Measurements from ENCODE around the gene CIT. TPM values are rescaled to one million over a fixed set of nuclear protein-coding genes. Genes with fewer than 3 reads are reported as not detected.

CIT gene
- total and polyA plus RNA-seq, 2 donors (not counting 3 experiments of a cell fraction or from before 2014, with no cell fraction given), result 13.3 to 61.8 TPM

DNA sequence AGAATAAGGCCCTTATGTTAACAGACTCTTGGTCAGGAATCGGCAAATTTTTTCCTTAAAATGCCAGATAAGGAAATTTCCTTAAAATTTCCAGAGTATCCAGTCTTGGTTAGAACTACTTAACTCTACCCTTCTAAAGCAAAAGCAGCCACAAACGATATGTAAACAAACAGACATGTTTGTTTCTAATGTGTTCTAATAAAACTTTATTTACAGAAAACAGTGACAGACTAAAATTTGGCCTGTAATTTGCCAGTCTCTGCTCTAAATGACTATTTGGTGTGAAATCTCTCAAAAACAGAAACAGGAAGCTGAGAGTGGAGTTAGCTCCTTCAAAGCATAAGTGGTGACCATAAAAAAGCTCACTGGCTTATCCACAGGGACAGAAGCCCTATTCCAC lies 131.0 kb downstream of the CIT start:
- peaks cover 0 to 9% of the 10 kb centered on the region in 2 experiments for H3K36me3 ChIP-seq (ENCODE audit: control insufficient read depth in 2 of 2, extremely low read depth in 1 of 2, insufficient read depth in 2 of 2, low read length in 2 of 2)
- ChIA-PET CTCF (interaction anchor here (1.3 kb wide), 1 partner anchor 51 kb away, joined by 5 read pairs; no protein-coding TSS in a partner anchor), POLR2A (no interaction called here)
- no peaks in the 10 kb centered on the region for H3K79me2 ChIP-seq (ENCODE audit: control insufficient read depth, insufficient read depth, low read length)
- H3K4me3 ChIP-seq (replicated peaks in 1 of 3; ENCODE audit: insufficient read depth in 1 of 3, low read depth in 1 of 3, low read length in 3 of 3), result no peak overlapping the region
- no peaks in the 10 kb centered on the region for H3K4me1 ChIP-seq (ENCODE audit: control insufficient read depth, extremely low read depth, insufficient read depth, low read length)
- TF ChIP-seq JUN (IDR thresholded peaks at IDR 0.05; ENCODE audit: borderline replicate concordance, insufficient read depth, insufficient read length, low read depth) (no peak), GATA2 (IDR thresholded peaks at IDR 0.05; ENCODE audit: insufficient read depth, insufficient read length, low read depth, low read length) (no peak), EZH2 (IDR thresholded peaks at IDR 0.05; ENCODE audit: borderline replicate concordance, low read depth, low read length, severe bottlenecking) (no peak), POLR2A (IDR thresholded peaks at IDR 0.05; ENCODE audit: low read depth, low read length) (no peak), POLR2AphosphoS5 (IDR thresholded peaks at IDR 0.05; ENCODE audit: insufficient read depth, low read depth, low read length) (no peak), FOS (IDR thresholded peaks at IDR 0.05; ENCODE audit: borderline replicate concordance, insufficient read depth, low read length) (no peak), MYC (IDR thresholded peaks at IDR 0.05; ENCODE audit: low read depth, low read length) (no peak)
- TF ChIP-seq, protein P1, sequence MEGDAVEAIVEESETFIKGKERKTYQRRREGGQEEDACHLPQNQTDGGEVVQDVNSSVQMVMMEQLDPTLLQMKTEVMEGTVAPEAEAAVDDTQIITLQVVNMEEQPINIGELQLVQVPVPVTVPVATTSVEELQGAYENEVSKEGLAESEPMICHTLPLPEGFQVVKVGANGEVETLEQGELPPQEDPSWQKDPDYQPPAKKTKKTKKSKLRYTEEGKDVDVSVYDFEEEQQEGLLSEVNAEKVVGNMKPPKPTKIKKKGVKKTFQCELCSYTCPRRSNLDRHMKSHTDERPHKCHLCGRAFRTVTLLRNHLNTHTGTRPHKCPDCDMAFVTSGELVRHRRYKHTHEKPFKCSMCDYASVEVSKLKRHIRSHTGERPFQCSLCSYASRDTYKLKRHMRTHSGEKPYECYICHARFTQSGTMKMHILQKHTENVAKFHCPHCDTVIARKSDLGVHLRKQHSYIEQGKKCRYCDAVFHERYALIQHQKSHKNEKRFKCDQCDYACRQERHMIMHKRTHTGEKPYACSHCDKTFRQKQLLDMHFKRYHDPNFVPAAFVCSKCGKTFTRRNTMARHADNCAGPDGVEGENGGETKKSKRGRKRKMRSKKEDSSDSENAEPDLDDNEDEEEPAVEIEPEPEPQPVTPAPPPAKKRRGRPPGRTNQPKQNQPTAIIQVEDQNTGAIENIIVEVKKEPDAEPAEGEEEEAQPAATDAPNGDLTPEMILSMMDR (IDR thresholded peaks at IDR 0.05; ENCODE audit: extremely low read depth in 1 of 2, insufficient read depth in 1 of 2, low read depth in 1 of 2, low read length in 2 of 2), result no peak
- TF ChIP-seq, protein P2, sequence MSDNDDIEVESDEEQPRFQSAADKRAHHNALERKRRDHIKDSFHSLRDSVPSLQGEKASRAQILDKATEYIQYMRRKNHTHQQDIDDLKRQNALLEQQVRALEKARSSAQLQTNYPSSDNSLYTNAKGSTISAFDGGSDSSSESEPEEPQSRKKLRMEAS (IDR thresholded peaks at IDR 0.05; ENCODE audit: insufficient read depth, insufficient read length), result no peak
- no peaks in the 10 kb centered on the region for H3K9me1 ChIP-seq (replicated peaks; ENCODE audit: control insufficient read depth, extremely low read depth, insufficient read depth, low read length)
- DNase-seq (ENCODE audit: low read depth, low spot score), result no peak
- no peaks in the 10 kb centered on the region for H4K20me1 ChIP-seq (replicated peaks; ENCODE audit: control insufficient read depth, extremely low read depth, insufficient read depth, low read length)
- H3K27ac ChIP-seq (ENCODE audit: insufficient read depth, low read depth, low read length), result no peak overlapping the region
- intact Hi-C loops (cut with micrococcal nuclease) (no loop called here), dilution Hi-C loops (cut with MboI; ENCODE audit: extremely low pct_ligation_motif_present, low sequenced_read_pairs) (no loop called here)
- FAIRE-seq, result no peak
- no peak overlapping the region for H2AFZ ChIP-seq (ENCODE audit: low read depth, low read length)
- no peaks in the 10 kb centered on the region for H3K27me3 ChIP-seq (ENCODE audit: control insufficient read depth in 2 of 2, insufficient read depth in 2 of 2, low read length in 2 of 2)
- no peaks in the 10 kb centered on the region for H3K9me3 ChIP-seq (replicated peaks; ENCODE audit: control insufficient read depth, insufficient read depth, low read length)
- H3K4me2 ChIP-seq (ENCODE audit: insufficient read depth, low read length), result no peak overlapping the region
- no TSS peak for BruUV-seq (replicated peaks)
- H3K9ac ChIP-seq (replicated peaks; ENCODE audit: extremely low read depth, insufficient read depth, low read length), result no peak overlapping the region
